Activated naive CD8-positive, alpha-beta T cell (primary cell): ENCODE measurements around the gene PPL.

Source experiments
- H3K27ac Mint-ChIP-seq: one replicate; pipeline ENCODE4 v1.8.0; 2021; ENCODE audit warnings: mixed read lengths
- H3K27me3 Mint-ChIP-seq: one replicate; pipeline ENCODE4 v1.8.0; 2021; ENCODE audit warnings: mixed read lengths
- H3K36me3 Mint-ChIP-seq: one replicate; pipeline ENCODE4 v1.8.0; 2021; ENCODE audit warnings: mixed read lengths
- H3K4me1 Mint-ChIP-seq: one replicate; pipeline ENCODE4 v1.8.0; 2021; ENCODE audit warnings: low read depth, mixed read lengths
- H3K4me3 Mint-ChIP-seq: one replicate; pipeline ENCODE4 v1.8.0; 2021; ENCODE audit warnings: mild to moderate bottlenecking, mixed read lengths
- H3K9me3 Mint-ChIP-seq: one replicate; pipeline ENCODE4 v1.8.0; 2021; ENCODE audit warnings: low read depth, mixed read lengths

PPL gene

GRCh38 chr16:4928227-4928626 lies 8.7 kb downstream of the PPL start:
- Mint-ChIP-seq H3K27ac (no peak overlapping the region), H3K36me3 (peaks cover 5% of the 10 kb centered on the region), H3K4me1 (no peaks in the 10 kb centered on the region), H3K9me3 (peaks cover 9% of the 10 kb centered on the region), H3K4me3 (no peak overlapping the region), H3K27me3 (peaks cover 1% of the 10 kb centered on the region)

- H3K27ac Mint-ChIP-seq: no peak overlapping the region
- H3K36me3 Mint-ChIP-seq: peaks cover 5% of the 10 kb centered on the region
- H3K4me3 Mint-ChIP-seq: no peak overlapping the region
- peaks cover 1% of the 10 kb centered on the region for H3K27me3 Mint-ChIP-seq
- no peaks in the 10 kb centered on the region for H3K4me1 Mint-ChIP-seq
- H3K9me3 Mint-ChIP-seq: peaks cover 9% of the 10 kb centered on the region
Observed at GRCh38 chr16:4927661-4928060, 9.3 kb downstream of the PPL start.

GRCh38 chr16:4926928-4927327 lies 10.0 kb downstream of the PPL start:
- no peak overlapping the region for H3K4me3 Mint-ChIP-seq
- H3K27me3 Mint-ChIP-seq: peaks cover 1% of the 10 kb centered on the region
- H3K9me3 Mint-ChIP-seq: peaks cover 9% of the 10 kb centered on the region
- peaks cover 5% of the 10 kb centered on the region for H3K36me3 Mint-ChIP-seq
- no peaks in the 10 kb centered on the region for H3K4me1 Mint-ChIP-seq
- no peak overlapping the region for H3K27ac Mint-ChIP-seq

- Mint-ChIP-seq H3K9me3 (peaks cover 9% of the 10 kb centered on the region), H3K36me3 (peaks cover 5% of the 10 kb centered on the region), H3K4me3 (no peak overlapping the region), H3K4me1 (no peaks in the 10 kb centered on the region), H3K27ac (no peak overlapping the region), H3K27me3 (peaks cover 1% of the 10 kb centered on the region)
Observed at GRCh38 chr16:4925791-4926190, 11.2 kb downstream of the PPL start.

GRCh38 chr16:4925293-4925607 lies 11.7 kb downstream of the PPL start:
- H3K4me3 Mint-ChIP-seq: no peak overlapping the region
- peaks cover 9% of the 10 kb centered on the region for H3K9me3 Mint-ChIP-seq
- no peak overlapping the region for H3K27ac Mint-ChIP-seq
- peaks cover 5% of the 10 kb centered on the region for H3K36me3 Mint-ChIP-seq
- no peaks in the 10 kb centered on the region for H3K4me1 Mint-ChIP-seq
- H3K27me3 Mint-ChIP-seq: peaks cover 1% of the 10 kb centered on the region

- Mint-ChIP-seq H3K36me3 (peaks cover 5% of the 10 kb centered on the region), H3K4me3 (no peak overlapping the region), H3K27me3 (no peaks in the 10 kb centered on the region), H3K27ac (no peak overlapping the region), H3K9me3 (peaks cover 9% of the 10 kb centered on the region), H3K4me1 (no peaks in the 10 kb centered on the region)
Observed at GRCh38 chr16:4924593-4925292, 12.2 kb downstream of the PPL start.

- Mint-ChIP-seq H3K9me3 (peaks cover 9% of the 10 kb centered on the region), H3K27me3 (no peaks in the 10 kb centered on the region), H3K4me3 (no peak overlapping the region), H3K36me3 (peaks cover 5% of the 10 kb centered on the region), H3K27ac (no peak overlapping the region), H3K4me1 (no peaks in the 10 kb centered on the region)
Observed at GRCh38 chr16:4923853-4924252, 13.1 kb downstream of the PPL start.

- Mint-ChIP-seq H3K9me3 (peaks cover 9% of the 10 kb centered on the region), H3K36me3 (peaks cover 5% of the 10 kb centered on the region), H3K4me3 (no peak overlapping the region), H3K27me3 (no peaks in the 10 kb centered on the region), H3K27ac (no peak overlapping the region), H3K4me1 (no peaks in the 10 kb centered on the region)
Observed at GRCh38 chr16:4922721-4923342, 14.1 kb downstream of the PPL start.

GRCh38 chr16:4920826-4921225 lies 16.1 kb downstream of the PPL start:
- no peaks in the 10 kb centered on the region for H3K4me1 Mint-ChIP-seq
- H3K9me3 Mint-ChIP-seq: no peaks in the 10 kb centered on the region
- H3K36me3 Mint-ChIP-seq: no peaks in the 10 kb centered on the region
- H3K27ac Mint-ChIP-seq: no peak overlapping the region
- H3K27me3 Mint-ChIP-seq: no peaks in the 10 kb centered on the region
- no peak overlapping the region for H3K4me3 Mint-ChIP-seq

GRCh38 chr16:4918781-4919251 lies 18.1 kb downstream of the PPL start:
- no peak overlapping the region for H3K27ac Mint-ChIP-seq
- H3K4me3 Mint-ChIP-seq: no peak overlapping the region
- H3K27me3 Mint-ChIP-seq: no peaks in the 10 kb centered on the region
- H3K4me1 Mint-ChIP-seq: no peaks in the 10 kb centered on the region
- no peaks in the 10 kb centered on the region for H3K9me3 Mint-ChIP-seq
- H3K36me3 Mint-ChIP-seq: no peaks in the 10 kb centered on the region

- H3K4me3 Mint-ChIP-seq: no peak overlapping the region
- no peaks in the 10 kb centered on the region for H3K27me3 Mint-ChIP-seq
- no peaks in the 10 kb centered on the region for H3K4me1 Mint-ChIP-seq
- no peaks in the 10 kb centered on the region for H3K9me3 Mint-ChIP-seq
- H3K36me3 Mint-ChIP-seq: no peaks in the 10 kb centered on the region
- no peak overlapping the region for H3K27ac Mint-ChIP-seq
Observed at GRCh38 chr16:4917117-4917516, 19.8 kb downstream of the PPL start.

- no peaks in the 10 kb centered on the region for H3K9me3 Mint-ChIP-seq
- H3K4me1 Mint-ChIP-seq: no peaks in the 10 kb centered on the region
- no peaks in the 10 kb centered on the region for H3K36me3 Mint-ChIP-seq
- no peaks in the 10 kb centered on the region for H3K27me3 Mint-ChIP-seq
- H3K4me3 Mint-ChIP-seq: no peak overlapping the region
- no peak overlapping the region for H3K27ac Mint-ChIP-seq
Observed at GRCh38 chr16:4915226-4915761, 21.7 kb downstream of the PPL start.

GRCh38 chr16:4914528-4915225 lies 22.3 kb downstream of the PPL start:
- H3K36me3 Mint-ChIP-seq: no peaks in the 10 kb centered on the region
- no peaks in the 10 kb centered on the region for H3K9me3 Mint-ChIP-seq
- H3K27ac Mint-ChIP-seq: no peak overlapping the region
- no peaks in the 10 kb centered on the region for H3K4me1 Mint-ChIP-seq
- no peaks in the 10 kb centered on the region for H3K27me3 Mint-ChIP-seq
- H3K4me3 Mint-ChIP-seq: no peak overlapping the region

GRCh38 chr16:4913774-4914525 lies 23.0 kb downstream of the PPL start:
- no peaks in the 10 kb centered on the region for H3K36me3 Mint-ChIP-seq
- H3K4me1 Mint-ChIP-seq: no peaks in the 10 kb centered on the region
- no peak overlapping the region for H3K27ac Mint-ChIP-seq
- no peak overlapping the region for H3K4me3 Mint-ChIP-seq
- no peaks in the 10 kb centered on the region for H3K9me3 Mint-ChIP-seq
- no peaks in the 10 kb centered on the region for H3K27me3 Mint-ChIP-seq
